PC-9 (cell line): ENCODE data around the gene PTCSC3.

Source experiments
- EZH2 ChIP-seq: fragments of 200-600 bp; sonication (generic); IDR thresholded peaks from 2 replicates; pipeline ENCODE4 v1.8.0; 2017; ENCODE audit warnings: antibody characterized with exemption, low read depth
- TF ChIP-seq, protein P1 (sequence below): fragments of 200-600 bp; sonication (generic); conservative IDR thresholded peaks from 2 replicates; pipeline ENCODE4 v1.6.1; 2017; ENCODE audit warnings: mixed run types, antibody characterized with exemption, mild to moderate bottlenecking, moderate library complexity

GRCh38 chr14:36132826-36133225 lies 43.7 kb downstream of the PTCSC3 start:
- TF ChIP-seq, protein P1, sequence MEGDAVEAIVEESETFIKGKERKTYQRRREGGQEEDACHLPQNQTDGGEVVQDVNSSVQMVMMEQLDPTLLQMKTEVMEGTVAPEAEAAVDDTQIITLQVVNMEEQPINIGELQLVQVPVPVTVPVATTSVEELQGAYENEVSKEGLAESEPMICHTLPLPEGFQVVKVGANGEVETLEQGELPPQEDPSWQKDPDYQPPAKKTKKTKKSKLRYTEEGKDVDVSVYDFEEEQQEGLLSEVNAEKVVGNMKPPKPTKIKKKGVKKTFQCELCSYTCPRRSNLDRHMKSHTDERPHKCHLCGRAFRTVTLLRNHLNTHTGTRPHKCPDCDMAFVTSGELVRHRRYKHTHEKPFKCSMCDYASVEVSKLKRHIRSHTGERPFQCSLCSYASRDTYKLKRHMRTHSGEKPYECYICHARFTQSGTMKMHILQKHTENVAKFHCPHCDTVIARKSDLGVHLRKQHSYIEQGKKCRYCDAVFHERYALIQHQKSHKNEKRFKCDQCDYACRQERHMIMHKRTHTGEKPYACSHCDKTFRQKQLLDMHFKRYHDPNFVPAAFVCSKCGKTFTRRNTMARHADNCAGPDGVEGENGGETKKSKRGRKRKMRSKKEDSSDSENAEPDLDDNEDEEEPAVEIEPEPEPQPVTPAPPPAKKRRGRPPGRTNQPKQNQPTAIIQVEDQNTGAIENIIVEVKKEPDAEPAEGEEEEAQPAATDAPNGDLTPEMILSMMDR = no peak
- no peak for TF ChIP-seq EZH2
